IMR-90 (cell line): ENCODE measurements around the gene LINS1.

ENCODE experiments used
- BHLHE40 ChIP-seq: fragments of 150-350 bp; IDR thresholded peaks from 2 replicates; pipeline ENCODE4 v1.6.1; 2016; ENCODE audit warnings: mild to moderate bottlenecking, low read depth, low read length
- CEBPB ChIP-seq: IDR thresholded peaks from 2 replicates; pipeline ENCODE4 v1.6.1; 2012; ENCODE audit warnings: low read depth, low read length, improper control_type of control experiment
- CHD1 ChIP-seq: IDR thresholded peaks from 2 replicates; pipeline ENCODE4 v1.6.1; 2012; ENCODE audit warnings: low read depth, low read length, improper control_type of control experiment
- CTCF ChIP-seq: conservative IDR thresholded peaks from 2 replicates; pipeline ENCODE4 v1.5.1; 2012; ENCODE audit warnings: mild to moderate bottlenecking, low read depth, low read length, improper control_type of control experiment
- MAFK ChIP-seq: IDR thresholded peaks from 2 replicates; pipeline ENCODE4 v1.6.1; 2012; ENCODE audit warnings: low read depth, low read length, improper control_type of control experiment
- MXI1 ChIP-seq: IDR thresholded peaks from 2 replicates; pipeline ENCODE4 v1.6.1; 2012; ENCODE audit warnings: low read depth, mild to moderate bottlenecking, low read length, moderate library complexity, borderline replicate concordance
- POLR2A ChIP-seq: IDR thresholded peaks from 2 replicates; pipeline ENCODE4 v1.6.1; 2012; ENCODE audit warnings: mild to moderate bottlenecking, low read depth, low read length
- SMC3 ChIP-seq: fragments of 150-350 bp; IDR thresholded peaks from 2 replicates; pipeline ENCODE4 v1.6.1; 2016; ENCODE audit warnings: low read depth, mild to moderate bottlenecking, antibody characterized with exemption, low read length, moderate library complexity
- TF ChIP-seq, protein P1 (sequence below): fragments of 150-350 bp; IDR thresholded peaks from 2 replicates; pipeline ENCODE4 v1.6.1; 2017; ENCODE audit warnings: mild to moderate bottlenecking, antibody characterized with exemption, low read length, low read depth

DNA sequence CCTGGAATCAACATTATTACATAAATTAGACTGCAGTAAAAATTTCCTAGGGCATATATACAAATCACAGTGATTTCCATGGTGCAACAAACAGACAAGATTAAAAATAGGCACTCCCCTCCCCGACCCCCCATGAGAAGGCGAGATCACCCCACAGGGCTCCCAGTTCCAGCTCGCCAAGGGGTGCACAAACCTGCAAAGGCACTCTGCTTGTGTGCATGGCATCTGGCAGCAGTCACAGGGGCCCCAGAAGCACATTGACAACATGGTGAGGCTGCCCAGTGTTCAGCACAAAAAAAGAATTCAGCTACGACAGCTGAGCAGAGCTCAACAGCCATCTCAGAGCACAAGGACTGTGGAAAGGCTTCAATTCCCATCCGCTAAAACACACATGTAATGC lies 54.0 kb downstream of the LINS1 start:
- no peak for TF ChIP-seq CEBPB
- TF ChIP-seq CTCF = no peak
- no peak for TF ChIP-seq POLR2A
- no peak for TF ChIP-seq BHLHE40
- TF ChIP-seq CHD1 = no peak
- TF ChIP-seq, protein P1, sequence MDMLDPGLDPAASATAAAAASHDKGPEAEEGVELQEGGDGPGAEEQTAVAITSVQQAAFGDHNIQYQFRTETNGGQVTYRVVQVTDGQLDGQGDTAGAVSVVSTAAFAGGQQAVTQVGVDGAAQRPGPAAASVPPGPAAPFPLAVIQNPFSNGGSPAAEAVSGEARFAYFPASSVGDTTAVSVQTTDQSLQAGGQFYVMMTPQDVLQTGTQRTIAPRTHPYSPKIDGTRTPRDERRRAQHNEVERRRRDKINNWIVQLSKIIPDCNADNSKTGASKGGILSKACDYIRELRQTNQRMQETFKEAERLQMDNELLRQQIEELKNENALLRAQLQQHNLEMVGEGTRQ = no peak
- no peak for TF ChIP-seq SMC3
- no peak for TF ChIP-seq MAFK
- TF ChIP-seq MXI1 = no peak
